Uterus (tissue), 4 donors: ENCODE results near the gene KCNA2. TPM values are rescaled to one million over a fixed set of nuclear protein-coding genes. Genes with fewer than 3 reads are reported as not detected.

Experiments
- DNase-seq, 2 donors: peaks; one replicate each; pipeline ENCODE4 v3.0.0-alpha.2; 2019 to 2020
- H3K27ac ChIP-seq, 2 donors: fragments of 200-600 bp; sonication (generic); 1 replicate in 1 of 2; 2 replicates in 1 of 2; pipeline ENCODE4 v1.5.1; 2016 to 2018
- H3K27me3 ChIP-seq, 2 donors: fragments of 200-600 bp; sonication (generic); one replicate each; pipeline ENCODE4 v1.5.1; 2018 to 2019; ENCODE audit warnings: control low read depth in 1 of 2
- H3K36me3 ChIP-seq, 2 donors: fragments of 200-600 bp; sonication (generic); one replicate each; pipeline ENCODE4 v1.5.1; 2019; ENCODE audit warnings: control low read depth in 1 of 2
- H3K4me1 ChIP-seq, 2 donors: fragments of 200-600 bp; sonication (generic); one replicate each; pipeline ENCODE4 v1.5.1; 2018 to 2019; ENCODE audit warnings: control low read depth in 1 of 2
- H3K4me3 ChIP-seq, 2 donors: fragments of 200-600 bp; sonication (generic); 1 replicate in 1 of 2; 2 replicates in 1 of 2; pipeline ENCODE4 v1.5.1; 2018 to 2019; ENCODE audit warnings: mild to moderate bottlenecking in 1 of 2
- H3K9me3 ChIP-seq, 2 donors: fragments of 200-600 bp; sonication (generic); one replicate each; pipeline ENCODE4 v1.5.1; 2019; ENCODE audit warnings: control low read depth in 1 of 2
- POLR2A ChIP-seq, 2 donors: fragments of 450-650 bp; IDR thresholded peaks; one replicate each; pipeline ENCODE4 v1.6.1; 2016; ENCODE audit warnings: antibody characterized with exemption in 2 of 2, mild to moderate bottlenecking in 1 of 2, moderate library complexity in 1 of 2
- intact Hi-C: fragments of 100-400 bp; cut with DNase I; formaldehyde crosslinking; loops from one replicate; pipeline ENCODE4 v1.15.1; 2023; ENCODE audit warnings: low total_unique reads
- total RNA-seq, 4 donors: library from RNA; depleted of rRNA in 3 of 4; stranded (reverse); fragments of >200 nt in 3 of 4; gene quantifications; one replicate each; pipeline versions ENCODE4 v1.1.0 to v1.2.4, GENCODE V29; 2014 to 2023
- TF ChIP-seq, protein P1 (sequence below), 4 experiments: fragments of 200-600 bp in 2 of 4; fragments of 450-650 bp in 2 of 4; sonication (generic) in 2 of 4; IDR thresholded peaks; one replicate each; pipeline ENCODE4 v1.5.1; 2016 to 2019; ENCODE audit warnings: antibody characterized with exemption in 4 of 4, mild to moderate bottlenecking in 2 of 4, moderate library complexity in 1 of 4
- donor health status: DM: yes; HTN: yes; CAD: no.

The KCNA2 gene
- total RNA-seq, 4 donors from 2014 or later: 0.21 to 0.62 TPM; not detected in 2

DNA sequence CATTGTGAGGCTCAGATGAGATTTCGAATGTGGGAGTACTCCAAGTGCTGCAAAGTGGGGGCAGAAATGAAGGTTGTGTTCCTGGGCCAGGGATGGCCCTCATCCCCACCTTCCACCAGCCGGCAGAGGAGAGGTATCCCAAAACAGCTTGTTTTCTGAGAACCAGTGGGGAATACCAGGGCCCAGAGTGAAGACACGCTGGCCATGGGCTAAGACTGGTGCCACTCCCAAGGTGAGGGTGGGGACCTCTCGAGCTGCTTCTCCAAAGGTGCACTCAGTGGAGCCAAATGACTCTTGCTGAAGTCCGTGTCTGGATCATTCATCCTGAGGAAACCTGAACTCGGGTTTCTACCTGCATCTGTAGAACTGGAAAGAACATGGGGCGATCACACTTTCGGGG lies 22.1 kb downstream of the KCNA2 start:
- Histone ChIP-seq H3K36me3 (no peaks in the 10 kb centered on the region), H3K27me3 (no peaks in the 10 kb centered on the region), H3K4me1 (no peaks in the 10 kb centered on the region), H3K4me3 (no peak overlapping the region), H3K27ac (no peak overlapping the region), H3K9me3 (no peaks in the 10 kb centered on the region)
- intact Hi-C loops: no loop called here
- DNase-seq: no peak
- TF ChIP-seq, protein P1, sequence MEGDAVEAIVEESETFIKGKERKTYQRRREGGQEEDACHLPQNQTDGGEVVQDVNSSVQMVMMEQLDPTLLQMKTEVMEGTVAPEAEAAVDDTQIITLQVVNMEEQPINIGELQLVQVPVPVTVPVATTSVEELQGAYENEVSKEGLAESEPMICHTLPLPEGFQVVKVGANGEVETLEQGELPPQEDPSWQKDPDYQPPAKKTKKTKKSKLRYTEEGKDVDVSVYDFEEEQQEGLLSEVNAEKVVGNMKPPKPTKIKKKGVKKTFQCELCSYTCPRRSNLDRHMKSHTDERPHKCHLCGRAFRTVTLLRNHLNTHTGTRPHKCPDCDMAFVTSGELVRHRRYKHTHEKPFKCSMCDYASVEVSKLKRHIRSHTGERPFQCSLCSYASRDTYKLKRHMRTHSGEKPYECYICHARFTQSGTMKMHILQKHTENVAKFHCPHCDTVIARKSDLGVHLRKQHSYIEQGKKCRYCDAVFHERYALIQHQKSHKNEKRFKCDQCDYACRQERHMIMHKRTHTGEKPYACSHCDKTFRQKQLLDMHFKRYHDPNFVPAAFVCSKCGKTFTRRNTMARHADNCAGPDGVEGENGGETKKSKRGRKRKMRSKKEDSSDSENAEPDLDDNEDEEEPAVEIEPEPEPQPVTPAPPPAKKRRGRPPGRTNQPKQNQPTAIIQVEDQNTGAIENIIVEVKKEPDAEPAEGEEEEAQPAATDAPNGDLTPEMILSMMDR (IDR thresholded peaks at IDR 0.05): no peak
- no peak for TF ChIP-seq POLR2A (IDR thresholded peaks at IDR 0.05)

DNA sequence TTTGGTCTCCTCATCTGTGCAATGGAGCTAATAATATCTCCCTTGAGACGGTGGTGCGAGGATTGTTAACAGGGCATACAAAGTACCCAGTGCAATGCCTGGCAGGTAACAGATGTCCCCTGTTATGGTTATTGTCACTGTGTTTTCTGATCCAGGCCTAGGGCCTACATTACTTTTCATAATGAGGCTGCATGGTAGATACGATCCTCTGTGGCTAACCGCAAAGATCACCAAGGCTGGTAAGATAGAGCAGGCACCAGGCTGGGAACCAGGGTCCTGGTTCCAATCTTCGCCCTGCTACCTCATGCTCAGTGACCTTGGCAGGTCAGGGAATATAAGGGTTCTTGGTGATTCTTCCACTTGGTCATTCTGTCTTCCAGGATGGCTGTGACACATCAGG lies 22.7 kb downstream of the KCNA2 start:
- Histone ChIP-seq H3K27ac (no peak overlapping the region), H3K27me3 (no peaks in the 10 kb centered on the region), H3K4me3 (no peak overlapping the region), H3K9me3 (no peaks in the 10 kb centered on the region), H3K36me3 (no peaks in the 10 kb centered on the region), H3K4me1 (no peaks in the 10 kb centered on the region)
- TF ChIP-seq POLR2A (IDR thresholded peaks at IDR 0.05): no peak
- TF ChIP-seq, protein P1 (IDR thresholded peaks at IDR 0.05): no peak
- no peak for DNase-seq
- intact Hi-C loops: no loop called here

DNA sequence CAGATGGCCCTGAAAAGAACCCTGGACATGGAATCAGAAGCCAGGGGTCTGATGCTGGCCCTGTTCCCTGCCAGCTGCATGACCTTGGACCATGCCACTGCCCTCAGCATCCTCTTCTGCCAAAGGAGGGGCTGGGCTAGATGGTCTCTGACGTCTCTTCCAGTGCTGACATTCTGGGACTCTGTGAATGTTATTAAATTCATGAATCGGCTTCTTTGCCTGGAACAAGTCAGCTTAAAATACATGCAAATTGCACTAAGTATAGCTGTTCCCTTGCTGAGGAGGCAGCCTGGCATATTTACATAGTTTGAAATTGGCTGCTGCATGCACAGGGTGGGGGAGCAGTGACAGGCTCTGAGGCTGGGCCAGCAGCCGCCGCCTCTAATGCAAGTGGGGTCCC lies 23.8 kb downstream of the KCNA2 start:
- no peaks in the 10 kb centered on the region for H3K4me1 ChIP-seq
- H3K27me3 ChIP-seq: no peaks in the 10 kb centered on the region
- no peaks in the 10 kb centered on the region for H3K36me3 ChIP-seq
- intact Hi-C loops: no loop called here
- no peak overlapping the region for H3K4me3 ChIP-seq
- TF ChIP-seq, protein P1 (IDR thresholded peaks at IDR 0.05): no peak
- no peak for TF ChIP-seq POLR2A (IDR thresholded peaks at IDR 0.05)
- DNase-seq: no peak
- no peak overlapping the region for H3K27ac ChIP-seq
- no peaks in the 10 kb centered on the region for H3K9me3 ChIP-seq

DNA sequence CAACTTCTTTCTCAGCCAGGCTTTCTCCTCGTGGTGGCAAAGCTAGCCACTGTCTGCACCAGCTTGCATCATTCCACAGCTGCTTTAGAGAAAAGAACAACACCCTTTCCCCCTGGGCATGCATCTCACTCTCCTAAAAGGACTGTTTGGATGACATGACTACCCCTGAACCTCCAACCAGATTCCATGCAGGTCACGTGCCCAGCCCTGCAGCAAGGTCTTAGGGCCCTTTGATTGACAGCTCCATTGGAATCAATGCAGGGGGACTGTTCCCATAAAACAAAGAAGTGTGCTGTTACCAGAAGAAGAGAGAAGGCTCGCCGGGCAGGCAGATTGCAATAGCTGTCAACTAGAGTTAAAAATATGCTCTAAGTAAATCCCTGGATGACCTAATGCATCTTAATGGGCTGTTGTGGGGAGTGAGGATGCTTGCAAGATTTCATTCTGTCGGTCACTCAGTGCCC lies 24.4 kb downstream of the KCNA2 start:
- no peak for DNase-seq
- intact Hi-C loops: no loop called here
- H3K4me1 ChIP-seq: no peaks in the 10 kb centered on the region

DNA sequence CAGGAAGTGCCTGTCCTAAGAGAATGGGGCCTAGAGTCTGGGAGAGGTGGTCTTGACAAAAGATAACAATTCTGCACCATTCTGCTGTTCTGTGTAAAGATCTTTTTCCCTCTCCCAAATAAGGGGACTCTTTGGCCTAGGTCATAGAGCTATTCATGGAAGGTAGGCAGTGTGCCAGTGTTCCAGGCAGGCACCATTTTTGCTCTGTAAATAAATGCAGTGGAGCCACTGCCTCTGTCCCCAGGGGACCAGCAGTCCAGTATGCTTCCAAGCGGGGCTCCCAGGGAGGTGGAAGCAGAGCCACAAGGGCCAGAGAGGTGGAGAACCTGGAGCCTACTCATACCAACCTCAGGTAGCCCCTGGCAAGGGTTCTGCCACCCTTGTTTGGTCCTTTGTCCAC lies 25.9 kb downstream of the KCNA2 start:
- Histone ChIP-seq H3K36me3 (no peaks in the 10 kb centered on the region), H3K27me3 (no peaks in the 10 kb centered on the region), H3K27ac (no peak overlapping the region), H3K4me3 (no peak overlapping the region), H3K9me3 (no peaks in the 10 kb centered on the region), H3K4me1 (no peaks in the 10 kb centered on the region)
- intact Hi-C loops: no loop called here
- TF ChIP-seq POLR2A (IDR thresholded peaks at IDR 0.05): no peak
- TF ChIP-seq, protein P1 (IDR thresholded peaks at IDR 0.05): no peak
- no peak for DNase-seq

More for the DNA sequence above, 24.4 kb downstream of the KCNA2 start:
- Histone ChIP-seq H3K36me3 (no peaks in the 10 kb centered on the region), H3K9me3 (no peaks in the 10 kb centered on the region), H3K27me3 (no peaks in the 10 kb centered on the region), H3K4me3 (no peak overlapping the region), H3K27ac (no peak overlapping the region)
- TF ChIP-seq POLR2A (IDR thresholded peaks at IDR 0.05): no peak
- TF ChIP-seq, protein P1 (IDR thresholded peaks at IDR 0.05): no peak
